MM.1S (cell line): ENCODE measurements around the gene ELK1.

Experiments
- EZH2phosphoT487 ChIP-seq: fragments of 300-600 bp; sonication (generic); IDR thresholded peaks from 2 replicates; pipeline ENCODE4 v1.6.1; 2018; ENCODE audit warnings: antibody characterized with exemption, low read length
- TF ChIP-seq, protein P1 (sequence below): fragments of 300-600 bp; sonication (generic); IDR thresholded peaks from 2 replicates; pipeline ENCODE4 v1.5.1; 2016; ENCODE audit warnings: antibody characterized with exemption, low read length, mixed read lengths

DNA sequence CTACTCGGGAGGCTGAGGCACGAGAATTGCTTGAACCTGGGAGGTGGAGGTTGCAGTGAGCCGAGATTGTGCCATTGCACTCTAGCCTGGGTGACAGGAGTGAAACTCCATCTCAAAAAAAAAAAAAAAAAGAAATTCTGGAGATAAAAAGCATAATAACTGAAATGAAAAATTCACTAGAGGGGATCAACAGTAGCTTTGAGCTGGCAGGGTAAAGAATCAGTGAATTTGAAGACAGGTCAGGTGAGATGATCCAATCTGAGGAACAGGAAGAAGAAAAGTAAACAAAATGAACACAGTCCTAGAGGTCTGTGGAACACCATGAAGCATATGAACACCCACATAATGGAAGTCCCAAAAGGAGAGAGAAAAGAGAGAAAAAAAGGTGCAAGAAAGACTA is 53.1 kb downstream of the ELK1 start:
- TF ChIP-seq, protein P1, sequence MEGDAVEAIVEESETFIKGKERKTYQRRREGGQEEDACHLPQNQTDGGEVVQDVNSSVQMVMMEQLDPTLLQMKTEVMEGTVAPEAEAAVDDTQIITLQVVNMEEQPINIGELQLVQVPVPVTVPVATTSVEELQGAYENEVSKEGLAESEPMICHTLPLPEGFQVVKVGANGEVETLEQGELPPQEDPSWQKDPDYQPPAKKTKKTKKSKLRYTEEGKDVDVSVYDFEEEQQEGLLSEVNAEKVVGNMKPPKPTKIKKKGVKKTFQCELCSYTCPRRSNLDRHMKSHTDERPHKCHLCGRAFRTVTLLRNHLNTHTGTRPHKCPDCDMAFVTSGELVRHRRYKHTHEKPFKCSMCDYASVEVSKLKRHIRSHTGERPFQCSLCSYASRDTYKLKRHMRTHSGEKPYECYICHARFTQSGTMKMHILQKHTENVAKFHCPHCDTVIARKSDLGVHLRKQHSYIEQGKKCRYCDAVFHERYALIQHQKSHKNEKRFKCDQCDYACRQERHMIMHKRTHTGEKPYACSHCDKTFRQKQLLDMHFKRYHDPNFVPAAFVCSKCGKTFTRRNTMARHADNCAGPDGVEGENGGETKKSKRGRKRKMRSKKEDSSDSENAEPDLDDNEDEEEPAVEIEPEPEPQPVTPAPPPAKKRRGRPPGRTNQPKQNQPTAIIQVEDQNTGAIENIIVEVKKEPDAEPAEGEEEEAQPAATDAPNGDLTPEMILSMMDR: no peak
- TF ChIP-seq EZH2phosphoT487: no peak
